Stimulated activated CD4-positive, alpha-beta T cell treated with anti-CD3 and anti-CD28 coated beads, Interleukin-12 subunit alpha, Interleukin-12 subunit beta, amount 100 ng/mL, for 4 hours (primary cell): ENCODE measurements around the gene AUTS2.
"Not testable (repeated sequence)": the region's sequence is repeated elsewhere in the genome, so short reads cannot be mapped to it uniquely, and the experiment has no call there.

Experiments
- DNase-seq: peaks from one replicate; pipeline ENCODE4 v3.0.0-alpha.2; 2020

Gene AUTS2

GRCh38 chr7:70579397-70580097 is 981.3 kb downstream of the AUTS2 start:
- DNase-seq, result no peak

- no peak for DNase-seq
Measured at GRCh38 chr7:70580161-70580560, 981.9 kb downstream of the AUTS2 start.

GRCh38 chr7:70582927-70583895 is 984.9 kb downstream of the AUTS2 start:
- DNase-seq, result no peak

GRCh38 chr7:70583965-70584883 is 985.9 kb downstream of the AUTS2 start:
- DNase-seq, result no peak

GRCh38 chr7:70585071-70585470 is 986.8 kb downstream of the AUTS2 start:
- no peak for DNase-seq

- no peak for DNase-seq
Measured at GRCh38 chr7:70586822-70587221, 988.5 kb downstream of the AUTS2 start.

- DNase-seq, result no peak
Measured at GRCh38 chr7:70587739-70588138, 989.5 kb downstream of the AUTS2 start.

GRCh38 chr7:70588191-70588921 is 990.1 kb downstream of the AUTS2 start:
- no peak for DNase-seq

- no peak for DNase-seq
Measured at GRCh38 chr7:70589010-70589409, 990.7 kb downstream of the AUTS2 start.

GRCh38 chr7:70589590-70589989 is 991.3 kb downstream of the AUTS2 start:
- DNase-seq, result no peak

GRCh38 chr7:70590126-70590854 is 992.0 kb downstream of the AUTS2 start:
- DNase-seq, result no peak

GRCh38 chr7:70591643-70592042 is 993.4 kb downstream of the AUTS2 start:
- DNase-seq, result no peak

GRCh38 chr7:70592171-70592570 is 993.9 kb downstream of the AUTS2 start:
- DNase-seq, result no peak

- DNase-seq, result no peak
Measured at GRCh38 chr7:70594170-70594569, 995.9 kb downstream of the AUTS2 start.

GRCh38 chr7:70594885-70595284 is 996.6 kb downstream of the AUTS2 start:
- DNase-seq, result not testable (repeated sequence)

GRCh38 chr7:70595370-70595754 is 997.1 kb downstream of the AUTS2 start:
- no peak for DNase-seq

GRCh38 chr7:70595755-70596597 is 997.7 kb downstream of the AUTS2 start:
- DNase-seq, result no peak

- DNase-seq, result no peak
Measured at GRCh38 chr7:70596598-70596913, 998.3 kb downstream of the AUTS2 start.

- no peak for DNase-seq
Measured at GRCh38 chr7:70597066-70597465, 998.8 kb downstream of the AUTS2 start.

GRCh38 chr7:70598976-70599375 is 1000.7 kb downstream of the AUTS2 start:
- DNase-seq, result no peak
